ENCODE results near the gene TSPAN5. TPM values are rescaled to one million over a fixed set of nuclear protein-coding genes. Genes with fewer than 3 reads are reported as not detected.

The TSPAN5 gene
- total RNA-seq, 2 donors from 2014 or later, result 19.6 to 22.9 TPM

DNA sequence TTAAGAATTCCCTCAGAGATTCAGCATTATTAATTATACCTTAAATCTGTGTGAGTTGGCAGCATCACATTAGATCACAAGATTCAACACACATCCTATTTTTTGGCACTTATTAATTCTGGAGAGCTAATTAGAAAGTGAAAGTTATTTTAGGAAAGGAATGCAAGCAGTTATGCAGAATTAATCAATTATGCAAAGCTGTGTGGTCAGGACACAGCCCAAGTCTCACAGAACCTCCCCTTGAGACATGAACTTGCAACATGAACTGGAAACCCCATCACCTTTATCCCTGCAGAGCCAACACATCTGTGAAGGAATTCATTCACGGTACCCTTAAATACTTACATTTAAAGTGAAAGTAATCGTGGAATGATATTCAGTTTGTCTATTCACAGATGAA, 80.5 kb downstream of the TSPAN5 start:
- Mint-ChIP-seq H3K9me3 (peaks cover 0 to 1% of the 10 kb centered on the region in 2 donors), H3K27ac (no peak overlapping the region), H3K27me3 (ENCODE audit: low read depth) (no peaks in the 10 kb centered on the region), H3K4me3 (no peak overlapping the region), H3K36me3 (ENCODE audit: insufficient read depth in 2 of 2) (peaks cover 0 to 6% of the 10 kb centered on the region in 2 donors), H3K4me1 (ENCODE audit: low read depth) (peaks cover 41% of the 10 kb centered on the region)
- DNase-seq (no peak), ATAC-seq (replicated peaks in 1 of 2) (no peak)

DNA sequence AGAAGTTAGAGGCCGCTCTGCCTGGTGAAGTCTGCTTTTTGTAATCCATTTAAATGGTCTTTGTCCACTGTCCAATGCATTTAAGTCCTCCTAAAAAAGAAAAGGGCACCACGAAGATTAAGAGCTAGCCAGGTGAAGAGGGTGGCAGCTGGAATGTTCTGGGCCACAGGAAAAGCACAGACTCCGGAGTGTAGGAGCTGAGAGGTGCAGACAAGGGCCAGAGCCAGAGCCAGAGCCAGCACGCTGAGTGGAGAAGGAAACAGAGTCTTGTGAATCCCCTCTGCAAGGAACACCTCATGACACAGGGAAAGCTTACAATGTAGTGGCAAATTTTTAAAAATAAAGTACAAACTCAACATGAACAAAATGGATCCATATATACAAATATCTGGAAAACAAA, 83.6 kb downstream of the TSPAN5 start:
- no peak overlapping the region for H3K27ac Mint-ChIP-seq
- no peak for ATAC-seq (replicated peaks in 1 of 2)

DNA sequence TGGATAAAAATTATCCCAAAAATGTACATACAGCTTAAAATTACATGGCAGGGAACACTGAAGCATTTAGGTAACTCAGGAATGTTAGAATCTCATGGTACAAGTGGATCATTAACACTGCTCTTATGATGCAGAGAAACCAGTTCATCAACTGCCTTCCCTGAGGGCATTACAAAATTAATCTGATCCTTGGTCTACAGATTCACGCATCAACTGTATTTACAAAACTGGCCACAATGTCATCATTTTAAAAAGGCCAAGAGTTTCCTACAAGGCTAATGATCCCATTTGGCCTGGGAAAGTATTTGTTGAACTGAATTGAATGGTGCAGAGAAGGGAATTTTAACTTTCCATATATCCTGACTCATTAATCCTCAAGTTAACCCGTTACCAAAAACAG, 84.6 kb downstream of the TSPAN5 start:
- ATAC-seq (replicated peaks in 1 of 2), result no peak
- Mint-ChIP-seq H3K36me3 (ENCODE audit: insufficient read depth in 2 of 2) (peaks cover 0 to 6% of the 10 kb centered on the region in 2 donors), H3K9me3 (no peaks in the 10 kb centered on the region), H3K27me3 (ENCODE audit: low read depth) (no peaks in the 10 kb centered on the region), H3K4me1 (ENCODE audit: low read depth) (peaks cover 47% of the 10 kb centered on the region), H3K27ac (no peak overlapping the region), H3K4me3 (no peak overlapping the region)
- no peak for DNase-seq

More for the DNA sequence above, 83.6 kb downstream of the TSPAN5 start:
- H3K4me1 Mint-ChIP-seq (ENCODE audit: low read depth), result peaks cover 45% of the 10 kb centered on the region
- H3K9me3 Mint-ChIP-seq, result peaks cover 0 to 1% of the 10 kb centered on the region in 2 donors
- H3K4me3 Mint-ChIP-seq, result no peak overlapping the region
- H3K27me3 Mint-ChIP-seq (ENCODE audit: low read depth), result no peaks in the 10 kb centered on the region
- no peak for DNase-seq
- peaks cover 0 to 6% of the 10 kb centered on the region in 2 donors for H3K36me3 Mint-ChIP-seq (ENCODE audit: insufficient read depth in 2 of 2)

DNA sequence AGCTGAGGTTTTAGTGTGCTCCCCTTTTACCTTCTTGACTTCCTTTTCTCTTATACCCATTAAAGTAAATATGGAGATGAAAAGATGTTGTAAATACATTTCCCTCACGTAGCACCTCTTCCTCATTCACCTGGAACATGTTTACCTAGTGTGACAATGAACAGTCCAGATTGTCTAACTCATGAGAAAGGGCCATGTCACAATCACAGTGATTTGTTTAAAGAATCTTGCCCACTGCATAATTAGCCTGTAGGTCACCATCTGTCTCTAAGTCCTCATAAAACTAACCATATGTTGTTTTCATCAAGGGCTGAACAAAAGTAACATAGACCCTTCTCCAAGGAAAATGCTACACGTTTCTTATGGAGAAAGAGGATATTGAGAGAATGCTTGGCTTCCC, 85.7 kb downstream of the TSPAN5 start:
- Mint-ChIP-seq H3K4me3 (no peak overlapping the region), H3K27ac (no peak overlapping the region), H3K9me3 (no peaks in the 10 kb centered on the region), H3K27me3 (ENCODE audit: low read depth) (no peaks in the 10 kb centered on the region), H3K36me3 (ENCODE audit: insufficient read depth in 2 of 2) (peaks cover 0 to 6% of the 10 kb centered on the region in 2 donors), H3K4me1 (ENCODE audit: low read depth) (peaks cover 36% of the 10 kb centered on the region)
- ATAC-seq (replicated peaks in 1 of 2) (no peak), DNase-seq (no peak)

DNA sequence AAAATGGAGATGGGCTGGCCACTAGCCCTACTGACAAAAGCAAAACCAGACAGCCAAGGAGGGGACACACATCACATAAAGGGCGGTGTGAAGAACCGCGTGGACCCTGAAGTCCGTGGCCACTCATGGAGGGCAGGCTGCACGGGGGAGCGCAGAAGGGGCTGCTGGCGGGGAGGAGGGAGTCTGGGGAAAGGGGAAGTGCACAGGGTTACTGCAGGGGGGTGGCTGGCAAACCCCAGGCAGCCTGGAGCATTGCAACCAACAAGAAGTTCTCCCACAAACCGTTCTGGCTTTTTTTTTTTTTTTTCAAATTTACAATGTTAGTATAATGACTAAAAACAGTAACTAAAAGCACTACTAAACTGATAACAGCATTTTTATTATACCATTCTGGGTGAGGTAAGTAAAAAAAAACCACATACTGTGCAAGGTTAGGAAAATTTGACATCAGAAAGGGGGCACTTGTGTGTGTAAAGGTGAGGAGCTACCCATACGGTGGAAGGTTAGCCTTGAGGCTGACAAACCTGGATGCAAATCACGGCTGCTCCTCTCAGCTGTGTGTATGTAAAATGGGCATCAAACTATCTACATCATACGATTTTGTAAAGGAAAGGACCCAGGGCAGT, 87.1 kb downstream of the TSPAN5 start:
- ATAC-seq (replicated peaks in 1 of 2), result peak; percentile 58 to 74
- peaks cover 0 to 6% of the 10 kb centered on the region in 2 donors for H3K36me3 Mint-ChIP-seq (ENCODE audit: insufficient read depth in 2 of 2)
- no peak overlapping the region for H3K27ac Mint-ChIP-seq

DNA sequence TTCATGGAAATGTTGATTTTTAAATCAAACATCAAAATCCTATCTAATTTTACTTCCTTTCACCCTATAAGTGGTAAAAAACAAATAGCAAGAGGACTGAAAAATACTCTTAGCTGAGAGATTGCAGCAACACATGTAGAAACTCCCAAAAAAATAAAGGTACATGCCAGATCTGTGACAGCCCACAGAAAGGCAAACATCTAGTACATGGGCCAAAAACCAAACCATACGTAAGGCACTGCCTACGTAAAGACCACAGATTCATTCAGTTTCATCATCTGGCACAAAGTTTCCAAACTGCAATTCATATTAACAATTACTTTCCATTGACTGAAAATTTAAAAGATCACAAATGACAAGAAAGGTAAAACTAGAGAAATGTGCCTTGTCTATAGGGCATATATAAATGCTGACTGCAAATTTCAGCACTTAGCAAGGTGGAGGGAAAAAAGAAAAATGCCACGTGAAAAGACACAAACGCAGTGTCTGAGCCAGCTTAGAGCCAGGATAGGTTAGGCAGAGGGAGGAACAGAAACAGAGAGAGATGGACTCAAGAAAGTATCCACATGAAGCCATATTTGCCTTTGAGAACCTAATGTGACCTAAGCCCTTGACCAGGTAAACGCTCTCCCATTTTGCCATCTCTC, 88.1 kb downstream of the TSPAN5 start:
- H3K4me3 Mint-ChIP-seq, result peak overlapping the region; percentile 33 to 58
- peak; percentile 51 to 75 for ATAC-seq (replicated peaks in 1 of 2)
- H3K4me1 Mint-ChIP-seq (ENCODE audit: low read depth), result peaks cover 44% of the 10 kb centered on the region
- peaks cover 0 to 3% of the 10 kb centered on the region in 2 donors for H3K36me3 Mint-ChIP-seq (ENCODE audit: insufficient read depth in 2 of 2)
- H3K27me3 Mint-ChIP-seq (ENCODE audit: low read depth), result no peaks in the 10 kb centered on the region
- H3K9me3 Mint-ChIP-seq, result no peaks in the 10 kb centered on the region
- no peak for DNase-seq
- peak overlapping the region; percentile 21 for H3K27ac Mint-ChIP-seq

More for the DNA sequence above, 87.1 kb downstream of the TSPAN5 start:
- no peaks in the 10 kb centered on the region for H3K9me3 Mint-ChIP-seq
- DNase-seq, result no peak
- peaks cover 39% of the 10 kb centered on the region for H3K4me1 Mint-ChIP-seq (ENCODE audit: low read depth)
- H3K27me3 Mint-ChIP-seq (ENCODE audit: low read depth), result no peaks in the 10 kb centered on the region
- peak overlapping the region in 1 of 2 donors; percentile 58 for H3K4me3 Mint-ChIP-seq

DNA sequence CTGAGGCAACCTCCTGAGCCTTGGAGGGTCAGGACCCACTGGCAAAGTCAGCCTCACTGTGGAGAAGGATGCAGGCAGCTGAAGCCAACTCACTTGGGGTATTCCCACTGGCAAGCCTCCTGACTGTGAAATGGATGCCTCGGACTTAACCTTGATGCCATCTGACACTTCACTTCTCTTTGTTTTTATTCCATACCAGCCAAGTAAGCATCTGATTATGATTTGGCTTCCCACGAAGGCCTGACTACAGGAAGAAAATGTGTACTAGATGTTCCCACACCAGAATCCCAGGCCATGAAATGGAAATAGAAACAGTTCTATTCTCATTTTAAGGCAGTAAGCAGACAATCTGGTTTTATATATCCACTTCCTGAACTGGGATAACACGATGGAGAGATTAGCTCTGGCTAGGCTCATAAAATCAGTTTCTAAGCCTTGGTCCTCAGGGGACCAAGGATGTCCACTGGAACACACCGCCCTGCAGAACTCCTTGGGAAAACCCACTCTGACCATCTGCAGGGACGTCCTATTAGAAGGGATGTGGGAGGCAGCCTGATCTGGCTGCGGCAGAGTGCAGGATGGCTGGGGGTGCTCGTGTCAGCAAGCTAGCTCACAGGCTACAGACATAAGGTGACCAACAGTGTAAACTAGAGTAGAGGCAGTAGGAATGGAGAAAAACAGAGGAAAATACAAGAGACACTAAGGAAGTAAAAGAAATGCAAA, 89.3 kb downstream of the TSPAN5 start:
- no peak overlapping the region for H3K4me3 Mint-ChIP-seq
- H3K4me1 Mint-ChIP-seq (ENCODE audit: low read depth), result peaks cover 44% of the 10 kb centered on the region
- DNase-seq, result no peak
- H3K9me3 Mint-ChIP-seq, result no peaks in the 10 kb centered on the region
- no peak overlapping the region for H3K27ac Mint-ChIP-seq
- no peaks in the 10 kb centered on the region for H3K27me3 Mint-ChIP-seq (ENCODE audit: low read depth)
- H3K36me3 Mint-ChIP-seq (ENCODE audit: insufficient read depth in 2 of 2), result peaks cover 0 to under 1% of the 10 kb centered on the region in 2 donors
- no peak for ATAC-seq (replicated peaks in 1 of 2)

DNA sequence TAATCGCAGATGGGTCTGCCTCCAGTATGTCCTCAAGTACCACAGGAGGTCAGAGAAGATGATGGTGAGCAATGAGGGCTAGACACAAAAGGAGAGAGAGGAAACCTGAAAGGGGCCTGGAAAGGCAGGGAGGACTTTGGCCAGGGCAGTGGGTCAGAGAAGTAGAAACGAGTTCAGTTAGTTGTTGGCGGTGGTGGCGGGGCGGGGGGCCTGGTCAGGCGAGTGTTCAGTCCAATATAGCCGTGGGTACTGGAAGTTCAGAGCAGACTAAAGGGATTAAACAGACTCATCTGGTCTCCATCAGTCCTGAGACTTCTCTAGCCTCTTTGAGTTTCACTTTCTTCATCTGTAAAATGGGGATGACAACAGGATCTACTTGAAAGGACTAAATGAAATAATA, 90.8 kb downstream of the TSPAN5 start:
- Mint-ChIP-seq H3K9me3 (no peaks in the 10 kb centered on the region), H3K36me3 (ENCODE audit: insufficient read depth in 2 of 2) (no peaks in the 10 kb centered on the region), H3K27me3 (ENCODE audit: low read depth) (no peaks in the 10 kb centered on the region), H3K4me3 (no peak overlapping the region), H3K27ac (no peak overlapping the region), H3K4me1 (ENCODE audit: low read depth) (peaks cover 44% of the 10 kb centered on the region)
- no peak for ATAC-seq (replicated peaks in 1 of 2)
- DNase-seq, result no peak

DNA sequence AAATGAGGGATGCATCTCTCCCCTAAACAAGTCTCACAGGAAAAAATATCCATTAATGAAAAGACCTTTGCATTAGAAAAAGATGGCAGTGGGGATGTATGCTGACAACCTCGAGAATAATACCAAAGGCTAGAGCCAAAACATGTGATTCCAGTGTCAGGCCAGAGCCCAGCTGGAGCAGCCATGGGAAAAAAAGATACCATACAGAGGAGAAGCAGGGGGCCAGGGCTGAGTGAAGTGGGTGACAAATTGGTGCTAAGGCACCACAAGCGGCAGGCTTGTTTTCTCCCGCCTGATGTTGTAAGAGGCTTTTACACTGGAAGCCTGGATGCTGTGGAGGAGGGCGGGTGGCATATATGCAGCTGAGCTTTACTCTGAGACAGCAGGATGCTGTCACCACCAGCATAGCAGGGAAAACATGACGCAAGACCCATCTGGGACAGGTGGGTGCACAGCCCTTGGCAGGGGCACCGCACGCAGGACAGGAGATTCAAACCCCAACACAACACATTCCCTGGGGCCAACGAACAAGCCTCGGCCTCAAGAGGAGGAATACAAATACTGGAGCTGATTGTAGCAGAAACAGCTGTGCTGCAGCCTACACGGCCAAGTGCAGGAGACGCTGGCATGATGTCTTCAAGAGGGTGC, 91.9 kb downstream of the TSPAN5 start:
- Mint-ChIP-seq H3K4me3 (no peak overlapping the region), H3K9me3 (no peaks in the 10 kb centered on the region), H3K4me1 (ENCODE audit: low read depth) (peaks cover 42% of the 10 kb centered on the region), H3K36me3 (ENCODE audit: insufficient read depth in 2 of 2) (peaks cover 0 to 3% of the 10 kb centered on the region in 2 donors), H3K27ac (no peak overlapping the region), H3K27me3 (ENCODE audit: low read depth) (no peaks in the 10 kb centered on the region)
- ATAC-seq (replicated peaks in 1 of 2), result no peak
- DNase-seq, result no peak

DNA sequence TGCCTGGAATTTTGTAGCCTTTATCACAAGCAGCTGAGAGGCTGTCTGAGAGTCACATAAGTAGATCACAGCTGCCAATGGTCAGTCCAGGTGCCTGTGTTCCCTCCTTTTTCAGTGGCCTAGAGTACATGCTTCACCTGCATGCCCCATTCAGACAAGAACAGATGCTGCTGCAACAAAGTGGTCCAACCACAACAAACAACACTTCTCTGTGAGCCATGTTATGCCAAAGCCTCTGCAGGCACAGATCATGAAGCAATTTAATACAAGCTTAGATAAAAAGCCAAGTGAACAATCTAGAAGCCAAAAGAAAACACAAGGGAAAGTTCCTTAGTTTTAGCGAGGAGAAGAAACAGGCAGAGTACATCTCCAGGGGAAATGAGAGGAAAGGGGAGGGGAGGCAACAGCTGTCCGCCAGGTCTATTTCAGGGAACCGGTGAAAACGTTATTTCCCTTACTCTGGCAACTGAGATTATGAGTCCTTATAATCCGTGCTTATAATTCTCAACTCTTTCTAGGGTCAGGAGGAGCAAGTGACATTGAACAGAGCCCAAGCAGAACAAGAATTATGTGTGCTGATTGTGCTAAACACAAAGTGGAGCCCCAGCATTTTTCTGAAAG, 92.6 kb downstream of the TSPAN5 start:
- Mint-ChIP-seq H3K4me3 (no peak overlapping the region), H3K4me1 (ENCODE audit: low read depth) (peaks cover 35% of the 10 kb centered on the region), H3K9me3 (no peaks in the 10 kb centered on the region), H3K36me3 (ENCODE audit: insufficient read depth in 2 of 2) (peaks cover 0 to 3% of the 10 kb centered on the region in 2 donors), H3K27me3 (ENCODE audit: low read depth) (no peaks in the 10 kb centered on the region), H3K27ac (no peak overlapping the region)
- ATAC-seq (replicated peaks in 1 of 2), result no peak
- DNase-seq, result no peak

DNA sequence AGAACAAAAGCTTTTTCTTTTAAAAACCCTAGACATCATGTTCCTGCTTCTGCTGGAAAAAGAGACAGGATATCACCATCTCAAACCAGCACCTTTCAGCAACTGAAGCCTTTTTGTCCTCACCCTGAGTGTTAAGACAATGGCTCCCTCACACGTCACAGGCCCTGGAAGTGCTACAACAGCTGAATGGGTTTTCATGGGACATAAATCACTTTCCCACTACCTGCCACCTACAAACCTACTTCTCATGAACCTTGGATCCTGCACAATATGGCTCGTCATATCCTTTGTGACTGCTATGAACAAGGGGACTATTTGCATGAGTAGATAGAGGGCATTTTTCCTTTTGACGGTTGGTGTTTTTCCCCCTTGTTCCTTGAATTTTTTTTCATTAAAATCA, 93.6 kb downstream of the TSPAN5 start:
- Mint-ChIP-seq H3K9me3 (no peaks in the 10 kb centered on the region), H3K27me3 (ENCODE audit: low read depth) (no peaks in the 10 kb centered on the region), H3K4me1 (ENCODE audit: low read depth) (peaks cover 29% of the 10 kb centered on the region), H3K36me3 (ENCODE audit: insufficient read depth in 2 of 2) (peaks cover 0 to 3% of the 10 kb centered on the region in 2 donors), H3K27ac (no peak overlapping the region), H3K4me3 (no peak overlapping the region)
- ATAC-seq (replicated peaks in 1 of 2) (no peak), DNase-seq (no peak)

DNA sequence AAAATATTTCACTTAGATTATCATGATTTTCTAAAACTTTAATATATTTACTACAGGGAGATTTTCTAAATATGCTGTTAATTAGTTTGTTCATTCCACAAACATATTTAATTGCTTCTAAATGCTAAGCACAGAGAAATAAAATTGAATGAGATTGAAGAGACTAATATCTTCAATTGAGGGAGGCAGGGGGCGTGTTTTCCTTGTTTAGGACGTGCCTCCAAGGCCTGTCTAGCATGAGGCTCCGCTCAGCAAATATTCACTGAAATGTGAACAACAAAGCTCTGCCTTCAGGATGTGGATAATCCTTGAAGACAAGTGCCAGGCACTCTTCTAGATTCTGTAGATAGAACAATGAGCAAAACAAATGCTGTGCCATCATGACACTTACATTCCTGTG, 98.1 kb downstream of the TSPAN5 start:
- no peak overlapping the region for H3K4me3 Mint-ChIP-seq
- H3K9me3 Mint-ChIP-seq, result no peaks in the 10 kb centered on the region
- H3K27me3 Mint-ChIP-seq (ENCODE audit: low read depth), result no peaks in the 10 kb centered on the region
- peaks cover 0 to 3% of the 10 kb centered on the region in 2 donors for H3K36me3 Mint-ChIP-seq (ENCODE audit: insufficient read depth in 2 of 2)
- ATAC-seq (replicated peaks in 1 of 2) (no peak), DNase-seq (no peak)
- H3K27ac Mint-ChIP-seq, result no peak overlapping the region
- peaks cover 16% of the 10 kb centered on the region for H3K4me1 Mint-ChIP-seq (ENCODE audit: low read depth)

Measured in activated T-cell treated with anti-CD3 and anti-CD28 coated beads, Interleukin-2, amount 50 U/mL, for 72 hours (primary cell).